Epithelial cell of proximal tubule (primary cell): ENCODE results near the gene ABCA4. TPM values are rescaled to one million over a fixed set of nuclear protein-coding genes. Genes with fewer than 3 reads are reported as not detected.

Source experiments
- DNase-seq: peaks from one replicate; pipeline ENCODE4 v3.0.0-alpha.2; 2011; ENCODE audit warnings: low read depth
- H3K4me3 ChIP-seq: 2 replicates; pipeline ENCODE4 v1.5.1; 2011; ENCODE audit warnings: low read depth, mild to moderate bottlenecking, low read length
- total RNA-seq: library from RNA; depleted of rRNA; stranded (reverse); fragments of >200 nt; gene quantifications from 2 replicates; pipeline ENCODE4 v1.2.3, GENCODE V29; 2015
- TF ChIP-seq, protein P1 (sequence below): conservative IDR thresholded peaks from 2 replicates; pipeline ENCODE4 v1.5.1; 2012; ENCODE audit warnings: low read depth, mild to moderate bottlenecking, low read length

ABCA4 gene
- total RNA-seq, 1 donor from 2014 or later = not detected

DNA sequence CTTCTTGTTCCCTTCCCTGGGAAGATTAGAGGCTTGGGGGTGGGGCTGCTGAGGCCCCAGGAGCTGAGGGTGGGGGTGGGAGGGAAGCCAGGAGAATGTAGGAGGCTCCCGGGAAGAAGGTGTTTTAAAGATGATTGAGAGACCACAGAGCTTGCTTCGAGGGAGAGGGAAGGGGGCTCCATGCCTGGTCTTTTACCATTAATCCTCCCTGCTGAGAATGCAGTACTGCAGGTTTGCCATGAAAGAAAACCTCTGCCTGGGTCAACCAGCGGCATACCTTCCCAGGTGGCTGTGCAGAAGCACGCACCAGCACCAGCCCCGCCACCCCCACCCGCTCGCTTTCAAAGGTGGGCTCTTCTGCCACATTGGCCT, 15.4 kb downstream of the ABCA4 start:
- no peak for DNase-seq
- H3K4me3 ChIP-seq = no peak overlapping the region
- TF ChIP-seq, protein P1, sequence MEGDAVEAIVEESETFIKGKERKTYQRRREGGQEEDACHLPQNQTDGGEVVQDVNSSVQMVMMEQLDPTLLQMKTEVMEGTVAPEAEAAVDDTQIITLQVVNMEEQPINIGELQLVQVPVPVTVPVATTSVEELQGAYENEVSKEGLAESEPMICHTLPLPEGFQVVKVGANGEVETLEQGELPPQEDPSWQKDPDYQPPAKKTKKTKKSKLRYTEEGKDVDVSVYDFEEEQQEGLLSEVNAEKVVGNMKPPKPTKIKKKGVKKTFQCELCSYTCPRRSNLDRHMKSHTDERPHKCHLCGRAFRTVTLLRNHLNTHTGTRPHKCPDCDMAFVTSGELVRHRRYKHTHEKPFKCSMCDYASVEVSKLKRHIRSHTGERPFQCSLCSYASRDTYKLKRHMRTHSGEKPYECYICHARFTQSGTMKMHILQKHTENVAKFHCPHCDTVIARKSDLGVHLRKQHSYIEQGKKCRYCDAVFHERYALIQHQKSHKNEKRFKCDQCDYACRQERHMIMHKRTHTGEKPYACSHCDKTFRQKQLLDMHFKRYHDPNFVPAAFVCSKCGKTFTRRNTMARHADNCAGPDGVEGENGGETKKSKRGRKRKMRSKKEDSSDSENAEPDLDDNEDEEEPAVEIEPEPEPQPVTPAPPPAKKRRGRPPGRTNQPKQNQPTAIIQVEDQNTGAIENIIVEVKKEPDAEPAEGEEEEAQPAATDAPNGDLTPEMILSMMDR = no peak

DNA sequence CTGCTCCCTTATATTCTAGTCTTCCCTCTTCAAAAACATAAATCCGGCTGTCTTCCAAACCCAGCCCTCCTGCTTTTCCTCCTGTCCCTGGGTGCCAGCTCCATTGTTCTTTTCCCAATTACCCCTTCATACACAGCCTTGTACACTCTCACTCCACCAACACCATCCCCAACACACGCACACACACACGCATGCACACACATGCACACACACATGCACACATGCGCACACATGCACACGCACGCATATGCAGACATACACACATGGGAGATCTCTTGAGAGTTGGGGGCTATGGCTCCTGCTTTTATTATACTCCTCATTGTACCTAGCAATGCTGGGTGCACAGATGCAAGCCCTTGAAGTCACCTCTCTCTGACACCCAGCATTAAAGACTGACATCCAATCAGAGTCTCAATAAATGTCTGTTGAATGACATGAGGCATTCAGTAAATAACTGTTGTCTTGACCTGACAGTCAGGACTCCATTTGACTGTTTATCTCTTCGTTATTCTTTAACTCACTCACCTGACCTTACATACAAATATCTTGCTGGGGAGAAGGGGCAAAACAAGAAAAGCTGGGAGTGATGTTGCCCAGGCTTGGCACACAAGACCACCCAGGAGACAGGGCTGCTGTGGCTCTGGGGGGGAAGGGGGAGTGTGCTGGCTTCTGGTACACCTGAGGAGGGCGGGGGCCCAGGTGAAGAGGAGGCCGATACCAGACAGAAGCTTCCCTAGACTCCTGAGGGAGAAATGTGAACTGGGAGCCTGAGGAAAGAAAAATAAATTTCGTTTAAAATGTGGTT, 16.0 kb downstream of the ABCA4 start:
- DNase-seq = no peak
- TF ChIP-seq, protein P1 = no peak
- H3K4me3 ChIP-seq = no peak overlapping the region

DNA sequence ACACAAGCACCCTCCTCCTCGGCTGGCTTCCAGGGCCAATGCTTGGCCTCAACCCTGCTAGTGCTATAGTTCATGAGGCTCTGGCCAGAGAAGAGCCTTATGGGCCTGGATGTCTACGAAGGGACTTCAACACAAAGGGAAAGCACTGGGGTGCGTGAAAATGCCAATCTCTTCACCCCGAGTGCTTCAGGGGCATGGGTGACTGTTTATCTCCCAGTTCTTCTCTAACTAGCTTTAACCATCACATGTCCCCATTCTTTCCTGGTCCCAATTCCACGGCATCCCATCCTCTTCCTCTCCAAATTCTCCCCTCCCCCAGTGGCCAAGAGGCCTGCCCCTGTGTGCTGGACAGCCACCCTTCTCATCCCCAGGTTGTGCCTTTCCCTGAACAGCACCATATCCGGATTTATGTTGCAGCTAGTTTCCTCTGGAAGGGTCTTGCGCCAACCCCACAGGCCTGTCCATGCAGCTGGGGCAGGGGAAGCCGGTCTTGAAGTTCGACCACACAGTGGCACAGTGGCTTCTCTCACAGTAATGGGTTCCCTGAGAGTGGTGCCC, 16.7 kb downstream of the ABCA4 start:
- TF ChIP-seq, protein P1 = no peak
- no peak for DNase-seq
- no peak overlapping the region for H3K4me3 ChIP-seq

DNA sequence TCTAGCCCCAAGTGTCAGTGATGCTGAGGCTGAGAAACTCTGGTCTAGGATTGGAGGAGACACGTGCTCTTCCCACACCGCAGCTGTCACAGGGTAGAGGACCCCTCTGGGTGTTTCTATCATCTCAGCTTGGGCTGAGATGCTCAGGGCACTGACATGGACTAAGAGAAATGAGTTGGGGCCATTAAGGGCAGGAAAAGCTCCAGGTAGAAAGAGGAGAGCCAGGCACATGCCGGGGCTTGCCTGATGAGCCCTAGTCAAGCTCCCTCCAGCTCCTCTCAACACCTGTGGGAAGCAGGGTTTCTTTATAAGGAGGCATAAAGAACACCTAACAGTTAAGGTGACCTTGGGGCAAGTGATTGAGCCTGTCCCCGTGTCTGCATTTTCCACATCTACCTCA, 17.3 kb downstream of the ABCA4 start:
- TF ChIP-seq, protein P1 = no peak
- DNase-seq = no peak
- H3K4me3 ChIP-seq = no peak overlapping the region

DNA sequence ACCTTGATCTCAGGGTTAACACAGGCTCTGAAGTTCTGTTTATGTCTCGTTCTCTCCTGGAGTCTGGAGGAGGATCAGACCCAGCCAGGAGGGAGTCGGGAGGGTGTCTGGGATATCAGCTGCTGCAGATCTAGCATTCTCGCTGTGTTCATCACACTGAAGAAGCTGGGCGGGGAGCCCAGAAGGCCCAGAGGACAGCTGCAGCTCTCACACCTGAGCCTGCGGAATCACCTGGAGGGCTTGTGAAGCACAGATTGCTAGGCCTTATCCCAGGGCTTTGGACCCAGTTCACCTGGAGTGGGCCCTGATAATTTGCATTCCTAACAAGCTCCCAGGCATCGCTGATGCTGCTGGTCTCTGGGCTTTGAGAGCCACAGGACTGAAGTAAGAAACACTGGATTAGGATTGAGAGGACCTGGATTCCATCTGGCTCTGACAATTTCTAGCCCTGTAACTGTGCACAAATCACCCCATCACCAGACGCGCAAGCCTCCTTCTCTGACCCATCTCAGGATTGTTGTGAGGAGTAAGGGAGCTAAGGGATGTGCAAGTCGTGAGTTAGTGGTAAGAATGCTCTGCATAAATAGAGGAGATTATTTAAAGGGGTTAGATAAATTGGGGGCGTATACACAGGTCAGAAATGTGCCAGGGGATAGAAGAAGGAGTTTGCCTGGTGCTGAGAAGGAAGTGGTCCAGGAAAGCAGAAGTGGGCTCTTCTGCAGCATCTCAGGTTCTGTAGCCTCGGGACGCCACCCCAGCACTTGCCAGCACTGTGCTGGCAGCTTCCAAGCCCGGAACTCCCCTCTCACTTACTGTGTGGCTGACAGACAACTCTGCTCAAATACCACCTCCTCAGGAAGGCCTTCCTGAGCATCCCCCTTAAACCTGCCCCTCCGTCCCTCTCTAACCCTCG, 19.1 kb downstream of the ABCA4 start:
- TF ChIP-seq, protein P1 = no peak
- H3K4me3 ChIP-seq = no peak overlapping the region
- DNase-seq = no peak

DNA sequence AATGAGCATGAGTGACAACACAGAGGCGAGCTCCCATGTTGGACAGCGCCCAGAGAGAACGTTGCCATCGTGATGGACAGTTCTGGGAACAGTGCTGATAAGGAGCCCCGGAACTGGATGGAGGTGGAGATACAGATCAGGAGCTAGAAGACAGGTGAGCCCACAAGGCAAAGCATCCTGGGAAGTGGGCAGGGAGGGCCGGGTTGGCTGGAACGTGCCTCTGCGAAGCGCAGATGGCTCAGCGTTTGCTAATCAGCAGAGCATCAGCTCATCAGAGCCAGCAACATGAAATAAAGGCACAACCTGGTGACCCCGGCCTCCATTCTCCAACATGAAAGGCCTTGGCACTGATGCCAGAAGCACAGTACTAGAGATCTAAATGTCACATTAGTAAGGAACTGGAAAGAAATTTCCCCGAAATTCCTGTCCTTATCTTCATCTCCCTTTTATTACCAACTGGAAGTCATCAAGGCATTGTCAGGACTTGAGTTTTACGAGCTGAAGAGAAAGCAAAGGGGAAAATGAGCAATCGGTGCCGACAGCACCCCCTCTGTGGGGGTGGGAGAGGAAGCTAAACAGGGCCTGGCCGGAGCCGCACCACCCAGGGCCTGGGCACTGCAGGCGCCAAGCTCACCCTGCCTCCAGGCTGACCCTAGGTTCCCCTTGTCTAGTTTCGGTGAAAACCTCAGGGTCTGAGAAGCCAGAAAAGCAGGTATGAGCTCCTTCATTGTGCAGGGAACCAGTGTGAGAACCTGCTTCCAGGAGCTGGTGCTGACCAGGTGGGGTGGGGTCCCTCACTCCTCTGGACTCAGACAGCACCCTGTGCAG, 19.9 kb downstream of the ABCA4 start:
- H3K4me3 ChIP-seq = no peak overlapping the region
- TF ChIP-seq, protein P1 = no peak
- DNase-seq = no peak
